IMR-90 (cell line): Measurements from ENCODE around the gene FOXP1.

ENCODE experiments used
- BHLHE40 ChIP-seq: fragments of 150-350 bp; IDR thresholded peaks from 2 replicates; pipeline ENCODE4 v1.6.1; 2016; ENCODE audit warnings: mild to moderate bottlenecking, low read depth, low read length
- CEBPB ChIP-seq: IDR thresholded peaks from 2 replicates; pipeline ENCODE4 v1.6.1; 2012; ENCODE audit warnings: low read depth, low read length, improper control_type of control experiment
- CTCF ChIP-seq: conservative IDR thresholded peaks from 2 replicates; pipeline ENCODE4 v1.5.1; 2012; ENCODE audit warnings: mild to moderate bottlenecking, low read depth, low read length, improper control_type of control experiment
- ELK1 ChIP-seq: fragments of 150-350 bp; IDR thresholded peaks from 2 replicates; pipeline ENCODE4 v1.6.1; 2016; ENCODE audit warnings: low read depth, mild to moderate bottlenecking, low read length, moderate library complexity, borderline replicate concordance
- POLR2A ChIP-seq: IDR thresholded peaks from 2 replicates; pipeline ENCODE4 v1.6.1; 2012; ENCODE audit warnings: mild to moderate bottlenecking, low read depth, low read length
- RCOR1 ChIP-seq: IDR thresholded peaks from 2 replicates; pipeline ENCODE4 v1.6.1; 2012; ENCODE audit warnings: mild to moderate bottlenecking, low read length, improper control_type of control experiment; ENCODE audit not compliant: insufficient replicate concordance
- USF2 ChIP-seq: fragments of 150-350 bp; IDR thresholded peaks from 2 replicates; pipeline ENCODE4 v1.6.1; 2017; ENCODE audit warnings: mild to moderate bottlenecking, antibody characterized with exemption, low read length, low read depth

GRCh38 chr3:71299160-71299559, 284.4 kb downstream of the FOXP1 start:
- TF ChIP-seq POLR2A (no peak), CTCF (no peak), USF2 (no peak), CEBPB (no peak), ELK1 (no peak), RCOR1 (no peak), BHLHE40 (no peak)
